Activated CD4-positive, alpha-beta memory T cell treated with anti-CD3 and anti-CD28 coated beads, Interleukin-2, amount 10 ng/mL, durations not matched to agents 7 days and 5 days (primary cell): Measurements from ENCODE around the gene TOM1L2. TPM values are rescaled to one million over a fixed set of nuclear protein-coding genes. Genes with fewer than 3 reads are reported as not detected.

ENCODE experiments used
- CTCF ChIA-PET: fragments of 350-600 bp; sonication (Branson Sonifier 250); formaldehyde crosslinking; loops from one replicate; lab custom pipeline; 2021; ENCODE audit warnings: antibody characterized with exemption, inconsistent platforms; lab: Charles Lee
- POLR2A ChIA-PET: fragments of 350-600 bp; sonication (Branson Sonifier 250); formaldehyde crosslinking; loops from one replicate; lab custom pipeline; 2021; ENCODE audit warnings: antibody characterized with exemption; lab: Charles Lee
- DNase-seq: peaks from one replicate; pipeline ENCODE4 v3.0.0-alpha.2; 2020
- H3K27ac Mint-ChIP-seq: one replicate; pipeline ENCODE4 v1.8.0; 2021; ENCODE audit warnings: mild to moderate bottlenecking, mixed read lengths
- H3K27me3 Mint-ChIP-seq: one replicate; pipeline ENCODE4 v1.8.0; 2021; ENCODE audit warnings: mixed read lengths
- H3K36me3 Mint-ChIP-seq: one replicate; pipeline ENCODE4 v1.8.0; 2021; ENCODE audit warnings: low read depth, mixed read lengths
- H3K4me1 Mint-ChIP-seq: one replicate; pipeline ENCODE4 v1.8.0; 2021; ENCODE audit warnings: mixed read lengths
- H3K4me3 Mint-ChIP-seq: one replicate; pipeline ENCODE4 v1.8.0; 2021; ENCODE audit warnings: mild to moderate bottlenecking, mixed read lengths
- H3K9me3 Mint-ChIP-seq: one replicate; pipeline ENCODE4 v1.8.0; 2021; ENCODE audit warnings: mixed read lengths
- total RNA-seq, 2 experiments: library from RNA; stranded (reverse); gene quantifications; one replicate each; pipeline ENCODE4 v1.2.3, GENCODE V29; 2021

TOM1L2 gene
- total RNA-seq, 2 experiments from 2014 or later, result 29.3 to 30.3 TPM

- H3K4me3 Mint-ChIP-seq, result peak overlapping the region; percentile 80
- H3K27me3 Mint-ChIP-seq, result no peaks in the 10 kb centered on the region
- H3K9me3 Mint-ChIP-seq, result no peaks in the 10 kb centered on the region
- H3K4me1 Mint-ChIP-seq, result peaks cover 69% of the 10 kb centered on the region
- peaks cover 44% of the 10 kb centered on the region for H3K36me3 Mint-ChIP-seq
- CTCF ChIA-PET, result interaction anchor here (1.9 to 2.6 kb wide), 4 partner anchors 20 to 84 kb away, joined by 4 to 23 read pairs (median 8); no protein-coding TSS in a partner anchor
- no peak for DNase-seq
- POLR2A ChIA-PET, result interaction anchor here (1.5 to 8.5 kb wide), 6 partner anchors 12 to 85 kb away, joined by 7 to 322 read pairs (median 93); no protein-coding TSS in a partner anchor
- H3K27ac Mint-ChIP-seq, result peak overlapping the region; percentile 85
Measured at GRCh38 chr17:17834974-17835373, 137.2 kb downstream of the TOM1L2 start.

GRCh38 chr17:17833658-17834357 lies 138.4 kb downstream of the TOM1L2 start:
- Mint-ChIP-seq H3K36me3 (peaks cover 44% of the 10 kb centered on the region), H3K9me3 (no peaks in the 10 kb centered on the region), H3K27me3 (no peaks in the 10 kb centered on the region), H3K27ac (peak overlapping the region; percentile 85), H3K4me3 (peak overlapping the region; percentile 80), H3K4me1 (peaks cover 61% of the 10 kb centered on the region)
- no peak for DNase-seq
- CTCF ChIA-PET, result interaction anchor here (0.7 to 2.3 kb wide), 4 partner anchors 21 to 157 kb away, joined by 3 to 6 read pairs (median 4); no protein-coding TSS in a partner anchor
- POLR2A ChIA-PET, result interaction anchor here (0.7 to 8.3 kb wide), 6 partner anchors 11 to 152 kb away, joined by 3 to 322 read pairs (median 5); no protein-coding TSS in a partner anchor

- CTCF ChIA-PET, result no interaction called here
- H3K27ac Mint-ChIP-seq, result no peak overlapping the region
- peaks cover 48% of the 10 kb centered on the region for H3K36me3 Mint-ChIP-seq
- H3K4me1 Mint-ChIP-seq, result peaks cover 60% of the 10 kb centered on the region
- no peak for DNase-seq
- H3K4me3 Mint-ChIP-seq, result no peak overlapping the region
- H3K9me3 Mint-ChIP-seq, result no peaks in the 10 kb centered on the region
- no peaks in the 10 kb centered on the region for H3K27me3 Mint-ChIP-seq
- POLR2A ChIA-PET, result interaction anchor here (1.7 to 8.3 kb wide), 4 partner anchors 9 to 21 kb away, joined by 4 to 322 read pairs (median 132); no protein-coding TSS in a partner anchor
Measured at GRCh38 chr17:17832032-17832363, 140.2 kb downstream of the TOM1L2 start.

- no peak overlapping the region for H3K4me3 Mint-ChIP-seq
- no peak overlapping the region for H3K27ac Mint-ChIP-seq
- H3K36me3 Mint-ChIP-seq, result peaks cover 53% of the 10 kb centered on the region
- H3K27me3 Mint-ChIP-seq, result no peaks in the 10 kb centered on the region
- peaks cover 65% of the 10 kb centered on the region for H3K4me1 Mint-ChIP-seq
- ChIA-PET CTCF (interaction anchor here (1.1 kb wide), 1 partner anchor 18 kb away, joined by 4 read pairs; no protein-coding TSS in a partner anchor), POLR2A (interaction anchor here (1.7 to 8.3 kb wide), 4 partner anchors 9 to 22 kb away, joined by 4 to 322 read pairs (median 132); no protein-coding TSS in a partner anchor)
- H3K9me3 Mint-ChIP-seq, result no peaks in the 10 kb centered on the region
- DNase-seq, result no peak
Measured at GRCh38 chr17:17831208-17832031, 140.8 kb downstream of the TOM1L2 start.

GRCh38 chr17:17830740-17831207 lies 141.4 kb downstream of the TOM1L2 start:
- DNase-seq, result no peak
- Mint-ChIP-seq H3K4me3 (no peak overlapping the region), H3K27me3 (no peaks in the 10 kb centered on the region), H3K27ac (no peak overlapping the region), H3K9me3 (no peaks in the 10 kb centered on the region), H3K4me1 (peaks cover 68% of the 10 kb centered on the region), H3K36me3 (peaks cover 54% of the 10 kb centered on the region)
- CTCF ChIA-PET, result interaction anchor here (1.1 kb wide), 1 partner anchor 19 kb away, joined by 4 read pairs; no protein-coding TSS in a partner anchor
- POLR2A ChIA-PET, result interaction anchor here (2.2 kb wide), 1 partner anchor 11 kb away, joined by 11 read pairs; no protein-coding TSS in a partner anchor

GRCh38 chr17:17830269-17830567 lies 142.0 kb downstream of the TOM1L2 start:
- ChIA-PET CTCF (no interaction called here), POLR2A (interaction anchor here (1.7 to 2.2 kb wide), 2 partner anchors 11 kb away, joined by 3 to 11 read pairs; no protein-coding TSS in a partner anchor)
- DNase-seq, result no peak
- Mint-ChIP-seq H3K4me1 (peaks cover 68% of the 10 kb centered on the region), H3K9me3 (no peaks in the 10 kb centered on the region), H3K27ac (no peak overlapping the region), H3K36me3 (peaks cover 51% of the 10 kb centered on the region), H3K4me3 (no peak overlapping the region), H3K27me3 (no peaks in the 10 kb centered on the region)

- Mint-ChIP-seq H3K27me3 (no peaks in the 10 kb centered on the region), H3K4me1 (peaks cover 64% of the 10 kb centered on the region), H3K9me3 (no peaks in the 10 kb centered on the region), H3K27ac (peak overlapping the region; percentile 62), H3K4me3 (no peak overlapping the region), H3K36me3 (peaks cover 37% of the 10 kb centered on the region)
- no peak for DNase-seq
- ChIA-PET POLR2A (interaction anchor here (0.9 to 13.9 kb wide), 8 partner anchors 8 to 130 kb away, joined by 3 to 322 read pairs (median 6); partner anchors contain the start of gene SREBF1), CTCF (interaction anchor here (3.1 kb wide), 1 partner anchor 8 kb away, joined by 16 read pairs; the partner anchor contains the start of gene SREBF1)
Measured at GRCh38 chr17:17827826-17828621, 144.2 kb downstream of the TOM1L2 start.

GRCh38 chr17:17826942-17827785 lies 145.0 kb downstream of the TOM1L2 start:
- Mint-ChIP-seq H3K4me3 (no peak overlapping the region), H3K27me3 (no peaks in the 10 kb centered on the region), H3K9me3 (no peaks in the 10 kb centered on the region), H3K27ac (peak overlapping the region; percentile 95), H3K4me1 (peaks cover 69% of the 10 kb centered on the region), H3K36me3 (peaks cover 41% of the 10 kb centered on the region)
- ChIA-PET CTCF (interaction anchor here (2.4 to 3.1 kb wide), 2 partner anchors 9 to 22 kb away, joined by 11 to 16 read pairs; partner anchors contain the start of gene SREBF1), POLR2A (interaction anchor here (0.9 to 13.9 kb wide), 8 partner anchors 8 to 131 kb away, joined by 3 to 322 read pairs (median 12); partner anchors contain the start of gene SREBF1)
- DNase-seq, result no peak

- ChIA-PET CTCF (interaction anchor here (1.3 to 3.1 kb wide), 4 partner anchors 10 to 23 kb away, joined by 3 to 16 read pairs (median 8); partner anchors contain the start of gene SREBF1), POLR2A (interaction anchor here (0.8 to 13.9 kb wide), 7 partner anchors 9 to 132 kb away, joined by 3 to 322 read pairs (median 6); partner anchors contain the start of gene SREBF1)
- H3K27me3 Mint-ChIP-seq, result no peaks in the 10 kb centered on the region
- peak overlapping the region; percentile 31 for H3K4me3 Mint-ChIP-seq
- H3K27ac Mint-ChIP-seq, result peak overlapping the region; percentile 95
- peaks cover 41% of the 10 kb centered on the region for H3K36me3 Mint-ChIP-seq
- peaks cover 75% of the 10 kb centered on the region for H3K4me1 Mint-ChIP-seq
- DNase-seq, result no peak
- no peaks in the 10 kb centered on the region for H3K9me3 Mint-ChIP-seq
Measured at GRCh38 chr17:17826342-17826713, 145.9 kb downstream of the TOM1L2 start.

- peak overlapping the region; percentile 95 for H3K27ac Mint-ChIP-seq
- DNase-seq, result no peak
- ChIA-PET POLR2A (interaction anchor here (0.8 to 13.9 kb wide), 8 partner anchors 11 to 147 kb away, joined by 3 to 322 read pairs (median 5); partner anchors contain the start of genes SREBF1 and TOM1L2), CTCF (interaction anchor here (1.3 to 3.1 kb wide), 4 partner anchors 11 to 24 kb away, joined by 3 to 16 read pairs (median 8); partner anchors contain the start of gene SREBF1)
- no peaks in the 10 kb centered on the region for H3K9me3 Mint-ChIP-seq
- peak overlapping the region; percentile 17 for H3K4me3 Mint-ChIP-seq
- peaks cover 84% of the 10 kb centered on the region for H3K4me1 Mint-ChIP-seq
- peaks cover 47% of the 10 kb centered on the region for H3K36me3 Mint-ChIP-seq
- no peaks in the 10 kb centered on the region for H3K27me3 Mint-ChIP-seq
Measured at GRCh38 chr17:17824783-17825614, 147.2 kb downstream of the TOM1L2 start.
